Fibroblast of lung (primary cell): ENCODE data around the gene DVL3.

Experiments used
- EZH2 ChIP-seq: IDR thresholded peaks from 2 replicates; pipeline ENCODE4 v1.5.1; 2012; ENCODE audit warnings: low read length, control low read depth, mild to moderate bottlenecking; ENCODE audit errors: missing control alignments
- TF ChIP-seq, protein P1 (sequence below), 2 donors: IDR thresholded peaks in 1 of 2; conservative IDR thresholded peaks in 1 of 2; 1 replicate in 1 of 2; 2 replicates in 1 of 2; pipeline ENCODE4 v1.5.1; 2011 to 2012; ENCODE audit warnings: low read length in 2 of 2, control low read depth in 1 of 2, inconsistent platforms in 1 of 2, low read depth in 1 of 2, mild to moderate bottlenecking in 1 of 2

DNA sequence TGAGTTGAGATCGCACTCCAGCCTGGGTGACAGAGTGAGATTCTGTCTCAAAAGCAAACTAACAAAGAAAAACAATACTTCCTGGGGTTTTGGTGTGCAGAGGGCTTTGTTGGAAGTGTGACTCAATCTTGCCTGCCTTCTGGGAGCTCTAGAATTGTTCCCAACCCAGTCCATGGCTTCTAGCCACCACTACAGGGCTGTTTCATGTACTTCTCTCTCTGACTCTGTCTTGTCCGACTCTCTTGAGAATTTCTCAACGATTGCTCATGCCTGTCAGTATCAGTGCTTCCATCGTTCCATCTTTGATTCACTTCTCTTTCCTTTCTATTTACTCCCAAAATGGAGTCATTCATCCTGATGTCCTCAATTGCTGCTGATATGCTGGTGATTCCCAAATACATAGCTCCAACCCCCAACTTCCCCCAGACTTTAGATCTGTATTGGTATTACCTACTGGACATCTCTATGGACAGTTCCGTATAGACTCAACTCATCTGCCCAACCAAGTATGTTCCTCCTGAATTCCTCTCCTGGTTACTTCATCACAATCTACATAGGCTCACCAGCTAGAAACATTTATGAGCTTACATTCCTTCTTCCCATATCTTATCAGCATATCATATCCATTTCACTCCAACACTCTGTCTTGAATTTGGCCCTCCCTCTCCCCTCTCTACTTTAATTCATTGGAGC is 17.6 kb downstream of the DVL3 start:
- no peak for TF ChIP-seq EZH2
- TF ChIP-seq, protein P1, sequence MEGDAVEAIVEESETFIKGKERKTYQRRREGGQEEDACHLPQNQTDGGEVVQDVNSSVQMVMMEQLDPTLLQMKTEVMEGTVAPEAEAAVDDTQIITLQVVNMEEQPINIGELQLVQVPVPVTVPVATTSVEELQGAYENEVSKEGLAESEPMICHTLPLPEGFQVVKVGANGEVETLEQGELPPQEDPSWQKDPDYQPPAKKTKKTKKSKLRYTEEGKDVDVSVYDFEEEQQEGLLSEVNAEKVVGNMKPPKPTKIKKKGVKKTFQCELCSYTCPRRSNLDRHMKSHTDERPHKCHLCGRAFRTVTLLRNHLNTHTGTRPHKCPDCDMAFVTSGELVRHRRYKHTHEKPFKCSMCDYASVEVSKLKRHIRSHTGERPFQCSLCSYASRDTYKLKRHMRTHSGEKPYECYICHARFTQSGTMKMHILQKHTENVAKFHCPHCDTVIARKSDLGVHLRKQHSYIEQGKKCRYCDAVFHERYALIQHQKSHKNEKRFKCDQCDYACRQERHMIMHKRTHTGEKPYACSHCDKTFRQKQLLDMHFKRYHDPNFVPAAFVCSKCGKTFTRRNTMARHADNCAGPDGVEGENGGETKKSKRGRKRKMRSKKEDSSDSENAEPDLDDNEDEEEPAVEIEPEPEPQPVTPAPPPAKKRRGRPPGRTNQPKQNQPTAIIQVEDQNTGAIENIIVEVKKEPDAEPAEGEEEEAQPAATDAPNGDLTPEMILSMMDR (conservative IDR thresholded peaks at IDR 0.05 in 1 of 2, IDR thresholded peaks at IDR 0.05 in 1 of 2; ENCODE audit: low read depth in 1 of 2, low read length in 2 of 2): no peak
